ENCODE data around the gene CGA. TPM values are rescaled to one million over a fixed set of nuclear protein-coding genes. Genes with fewer than 3 reads are reported as not detected.
A peak's percentile ranks its signal among the peaks of the same experiment; 100 is the strongest.

The CGA gene
- total RNA-seq, 1 donor from 2014 or later: not detected

DNA sequence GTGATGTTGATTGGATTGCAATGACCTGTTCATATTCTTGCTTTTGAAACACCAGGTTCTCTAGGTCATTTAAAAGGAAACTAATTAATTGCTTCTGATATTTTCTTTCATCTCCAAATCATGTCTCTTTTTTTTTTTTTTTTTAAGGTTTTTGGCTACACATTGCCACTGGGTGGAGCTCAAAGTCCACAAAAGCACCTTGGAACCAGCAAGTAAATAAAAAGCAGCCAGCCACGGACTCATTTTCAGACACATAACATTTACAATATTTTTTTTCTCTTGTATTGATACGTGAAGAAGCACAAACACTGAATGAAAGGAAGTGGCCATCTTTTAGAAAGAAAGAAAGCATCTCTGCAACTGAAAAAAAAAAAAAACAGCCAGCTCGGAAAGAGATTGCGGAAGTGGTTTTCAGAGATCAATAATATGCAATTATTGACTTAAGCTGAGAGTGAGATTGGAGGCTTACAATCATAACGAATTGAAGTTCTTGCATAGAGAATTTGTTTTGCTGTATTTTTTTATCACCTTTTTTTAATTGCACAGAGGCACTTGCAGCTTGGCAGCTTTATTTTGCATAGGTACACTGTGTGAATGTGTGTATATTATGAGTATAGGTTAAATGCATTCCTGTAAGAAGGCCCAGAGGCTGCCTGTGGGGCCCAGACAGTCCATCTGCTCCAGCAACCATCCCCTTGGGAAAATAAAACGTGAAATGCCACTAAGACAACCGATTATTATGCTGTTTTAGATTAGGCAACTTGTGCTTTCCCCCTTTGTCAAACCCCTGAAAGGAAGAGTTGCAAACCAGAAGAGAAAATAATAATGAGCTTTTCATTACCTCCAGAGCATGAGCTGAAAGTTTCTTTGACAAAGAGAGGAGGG, 28.2 kb downstream of the CGA start:
- no peak overlapping the region for H3K4me3 ChIP-seq
- TF ChIP-seq, protein P1, sequence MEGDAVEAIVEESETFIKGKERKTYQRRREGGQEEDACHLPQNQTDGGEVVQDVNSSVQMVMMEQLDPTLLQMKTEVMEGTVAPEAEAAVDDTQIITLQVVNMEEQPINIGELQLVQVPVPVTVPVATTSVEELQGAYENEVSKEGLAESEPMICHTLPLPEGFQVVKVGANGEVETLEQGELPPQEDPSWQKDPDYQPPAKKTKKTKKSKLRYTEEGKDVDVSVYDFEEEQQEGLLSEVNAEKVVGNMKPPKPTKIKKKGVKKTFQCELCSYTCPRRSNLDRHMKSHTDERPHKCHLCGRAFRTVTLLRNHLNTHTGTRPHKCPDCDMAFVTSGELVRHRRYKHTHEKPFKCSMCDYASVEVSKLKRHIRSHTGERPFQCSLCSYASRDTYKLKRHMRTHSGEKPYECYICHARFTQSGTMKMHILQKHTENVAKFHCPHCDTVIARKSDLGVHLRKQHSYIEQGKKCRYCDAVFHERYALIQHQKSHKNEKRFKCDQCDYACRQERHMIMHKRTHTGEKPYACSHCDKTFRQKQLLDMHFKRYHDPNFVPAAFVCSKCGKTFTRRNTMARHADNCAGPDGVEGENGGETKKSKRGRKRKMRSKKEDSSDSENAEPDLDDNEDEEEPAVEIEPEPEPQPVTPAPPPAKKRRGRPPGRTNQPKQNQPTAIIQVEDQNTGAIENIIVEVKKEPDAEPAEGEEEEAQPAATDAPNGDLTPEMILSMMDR (IDR thresholded peaks at IDR 0.05): peak; percentile 41
- no peaks in the 10 kb centered on the region for H3K9me3 ChIP-seq
- H3K27me3 ChIP-seq (ENCODE audit: low read depth): no peaks in the 10 kb centered on the region
- H3K36me3 ChIP-seq: no peaks in the 10 kb centered on the region
- H3K27ac ChIP-seq: no peak overlapping the region
- no peak for ATAC-seq
- DNase-seq: no peak
- no peaks in the 10 kb centered on the region for H3K4me1 ChIP-seq
- intact Hi-C loops (cut with DNase I): no loop called here

DNA sequence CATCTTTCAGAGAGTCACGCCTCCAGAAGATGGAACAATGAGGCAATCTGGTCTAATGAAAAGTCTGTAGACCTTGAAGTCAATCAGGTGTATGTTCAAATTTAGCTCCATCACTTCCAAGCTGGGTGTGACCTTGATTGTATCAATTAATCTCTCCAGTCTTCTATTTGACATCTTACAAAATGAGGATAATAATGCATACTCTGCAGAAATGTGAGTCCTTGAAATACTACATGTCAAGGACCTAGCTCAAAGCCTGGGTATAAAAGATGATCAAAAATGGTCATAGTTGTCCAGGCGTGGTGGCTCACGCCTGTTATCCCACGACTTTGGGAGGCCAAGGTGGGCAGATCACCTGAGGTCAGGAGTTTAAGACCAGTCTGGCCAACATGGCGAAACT, 29.8 kb downstream of the CGA start:
- H3K4me1 ChIP-seq: no peaks in the 10 kb centered on the region
- TF ChIP-seq, protein P1 (IDR thresholded peaks at IDR 0.05): no peak
- no peaks in the 10 kb centered on the region for H3K27me3 ChIP-seq (ENCODE audit: low read depth)
- DNase-seq: no peak
- H3K27ac ChIP-seq: no peak overlapping the region
- no peak for ATAC-seq
- H3K4me3 ChIP-seq: no peak overlapping the region
- intact Hi-C loops (cut with DNase I): no loop called here
- H3K36me3 ChIP-seq: no peaks in the 10 kb centered on the region
- H3K9me3 ChIP-seq: no peaks in the 10 kb centered on the region

DNA sequence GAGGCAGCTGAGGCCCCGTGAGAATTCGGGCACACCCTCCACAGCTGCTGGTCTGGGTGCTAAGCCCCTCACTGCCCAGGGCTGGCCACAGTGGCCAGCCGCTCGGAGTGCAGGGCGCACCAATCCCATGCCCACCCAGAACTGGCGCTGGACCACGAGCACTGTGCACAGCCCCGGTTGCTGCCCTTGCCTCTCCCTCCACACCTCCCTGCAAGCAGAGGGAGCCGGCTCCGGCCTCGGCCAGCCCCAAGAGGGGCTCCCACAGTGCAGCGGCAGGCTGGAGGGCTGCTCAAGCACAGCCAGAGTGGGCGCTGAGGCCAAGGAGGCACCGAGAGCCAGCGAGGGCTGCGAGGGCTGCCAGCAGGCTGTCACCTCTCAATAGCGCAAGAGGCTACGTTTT, 35.0 kb downstream of the CGA start:
- intact Hi-C loops (cut with DNase I): no loop called here
- TF ChIP-seq, protein P1 (IDR thresholded peaks at IDR 0.05): no peak
- no peaks in the 10 kb centered on the region for H3K4me1 ChIP-seq
- ATAC-seq (no peak), DNase-seq (no peak)
- H3K27me3 ChIP-seq (ENCODE audit: low read depth): no peaks in the 10 kb centered on the region
- H3K27ac ChIP-seq: no peak overlapping the region
- no peak overlapping the region for H3K4me3 ChIP-seq
- H3K36me3 ChIP-seq: no peaks in the 10 kb centered on the region
- no peaks in the 10 kb centered on the region for H3K9me3 ChIP-seq

DNA sequence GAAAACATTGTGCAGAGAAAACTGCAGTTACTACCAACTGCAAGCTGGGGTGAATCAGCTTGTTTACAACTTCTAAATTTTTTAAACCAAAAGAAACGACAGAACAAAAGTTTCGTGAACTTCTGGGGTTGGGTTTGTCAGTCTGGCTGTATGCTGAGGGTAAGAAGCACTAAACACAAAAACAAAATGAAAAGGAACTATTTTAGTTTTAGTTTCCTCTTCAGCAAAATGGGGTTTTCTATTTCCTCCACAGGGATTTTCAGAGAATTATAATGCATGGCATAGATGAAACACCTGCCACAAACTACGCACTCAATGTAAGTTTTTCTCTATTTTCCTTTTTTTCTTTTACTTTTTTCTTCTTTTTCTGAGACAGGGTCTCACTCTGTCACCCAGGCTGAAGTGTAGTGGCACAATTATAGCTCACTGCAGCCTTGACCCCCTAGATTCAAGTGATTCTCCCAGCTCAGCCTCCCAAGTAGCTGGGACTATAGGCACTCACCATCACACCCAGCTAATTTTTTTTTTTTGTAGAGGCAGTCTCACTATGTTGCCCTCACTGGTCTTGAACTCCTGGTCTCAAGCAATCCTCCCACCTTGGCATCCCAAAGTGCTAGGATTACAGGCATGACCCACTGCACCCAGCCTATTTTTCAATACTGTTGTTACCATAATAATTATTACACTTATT, 40.6 kb downstream of the CGA start:
- H3K27me3 ChIP-seq (ENCODE audit: low read depth): no peaks in the 10 kb centered on the region
- no peaks in the 10 kb centered on the region for H3K9me3 ChIP-seq
- no peak overlapping the region for H3K27ac ChIP-seq
- H3K36me3 ChIP-seq: no peaks in the 10 kb centered on the region
- ATAC-seq: no peak
- no peaks in the 10 kb centered on the region for H3K4me1 ChIP-seq
- H3K4me3 ChIP-seq: no peak overlapping the region
- intact Hi-C loops (cut with DNase I): no loop called here
- TF ChIP-seq, protein P1 (IDR thresholded peaks at IDR 0.05): no peak
- no peak for DNase-seq

DNA sequence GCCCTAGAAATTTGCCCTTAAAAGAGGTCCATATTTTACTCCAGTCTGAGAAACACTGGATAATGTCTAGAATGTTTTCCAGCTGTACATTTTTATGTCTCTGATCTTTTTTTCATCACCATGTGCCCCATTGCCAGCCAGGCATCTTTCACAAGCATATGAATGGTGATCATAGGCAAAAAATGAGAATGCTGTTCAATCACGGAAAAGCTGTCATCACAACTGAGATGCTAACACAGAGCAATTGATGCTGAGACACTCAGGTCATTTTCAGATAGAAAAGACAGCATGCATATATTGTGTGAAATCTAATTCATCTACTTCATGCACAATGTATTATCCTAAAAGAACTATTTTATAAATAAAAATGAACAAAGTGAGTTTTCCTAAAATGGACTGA, 41.6 kb downstream of the CGA start:
- H3K9me3 ChIP-seq: no peaks in the 10 kb centered on the region
- H3K27ac ChIP-seq: no peak overlapping the region
- intact Hi-C loops (cut with DNase I): no loop called here
- H3K36me3 ChIP-seq: no peaks in the 10 kb centered on the region
- H3K27me3 ChIP-seq (ENCODE audit: low read depth): no peaks in the 10 kb centered on the region
- H3K4me1 ChIP-seq: no peaks in the 10 kb centered on the region
- ATAC-seq (no peak), DNase-seq (no peak)
- TF ChIP-seq, protein P1 (IDR thresholded peaks at IDR 0.05): no peak
- no peak overlapping the region for H3K4me3 ChIP-seq
